Lower lobe of right lung (tissue), 2 donors: Measurements from ENCODE around the gene GSTK1. TPM values are rescaled to one million over a fixed set of nuclear protein-coding genes. Genes with fewer than 3 reads are reported as not detected.

Experiments used
- ATAC-seq, 2 donors: fragments of 200-7000 bp; cut with Tn5 transposase; one replicate each; pipeline ENCODE4 v1.9.1; 2020 to 2022; ENCODE audit warnings: mild to moderate bottlenecking in 2 of 2, moderate library complexity in 2 of 2
- DNase-seq: peaks from one replicate; pipeline ENCODE4 v3.0.0-alpha.2; 2020
- H3K27ac ChIP-seq: fragments of 200-600 bp; one replicate; pipeline ENCODE4 v1.8.0; 2022
- H3K27me3 ChIP-seq: fragments of 200-600 bp; one replicate; pipeline ENCODE4 v1.8.0; 2022; ENCODE audit warnings: low read depth
- H3K36me3 ChIP-seq: fragments of 200-600 bp; one replicate; pipeline ENCODE4 v1.8.0; 2022; ENCODE audit warnings: mild to moderate bottlenecking
- H3K4me1 ChIP-seq: fragments of 200-600 bp; one replicate; pipeline ENCODE4 v1.8.0; 2022
- H3K4me3 ChIP-seq: fragments of 200-600 bp; one replicate; pipeline ENCODE4 v1.8.0; 2022; ENCODE audit warnings: mild to moderate bottlenecking
- H3K9me3 ChIP-seq: fragments of 200-600 bp; one replicate; pipeline ENCODE4 v1.8.0; 2022
- intact Hi-C: fragments of 100-400 bp; cut with DNase I; formaldehyde crosslinking; loops from one replicate; pipeline ENCODE4 v1.11.0; 2022
- total RNA-seq: library from RNA; stranded (reverse); fragmentation: NEBNext Ultra II Directional; extraction: Animal tissue kit (Norgen Biotek cat#: 25700); gene quantifications from one replicate; pipeline ENCODE4 v1.2.1, GENCODE V29; 2021
- TF ChIP-seq, protein P1 (sequence below): fragments of 200-600 bp; IDR thresholded peaks from one replicate; pipeline ENCODE4 v1.8.0; 2022; ENCODE audit warnings: antibody characterized with exemption, mild to moderate bottlenecking
- donor health status: DM: no; HTN: yes; CAD: no; lungs with severe emphysema.

Gene GSTK1
- total RNA-seq, 1 donor from 2014 or later, result 152 TPM

DNA sequence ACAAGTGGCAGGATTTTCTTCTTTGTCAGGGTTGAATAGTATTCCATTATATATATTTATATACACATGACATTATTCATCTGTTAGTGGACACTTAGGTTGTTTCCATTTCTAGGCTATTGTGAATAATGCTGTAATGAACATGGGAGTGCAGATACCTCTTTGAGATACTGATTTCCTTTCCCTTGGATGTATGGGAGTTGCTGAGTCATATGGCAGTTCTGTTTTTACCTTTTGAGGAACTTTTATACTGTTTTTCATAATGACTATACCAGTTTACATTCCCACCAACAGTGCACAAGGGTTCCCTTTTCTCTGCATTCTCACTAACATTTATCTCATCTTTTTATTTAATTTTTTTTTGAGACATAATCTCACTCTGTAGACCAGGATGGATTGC lies 50.9 kb downstream of the GSTK1 start:
- H3K27me3 ChIP-seq, result no peaks in the 10 kb centered on the region
- ATAC-seq (no peak), DNase-seq (no peak)
- no peak overlapping the region for H3K4me3 ChIP-seq
- intact Hi-C loops, result no loop called here
- H3K36me3 ChIP-seq, result no peaks in the 10 kb centered on the region
- H3K4me1 ChIP-seq, result no peaks in the 10 kb centered on the region
- H3K9me3 ChIP-seq, result no peaks in the 10 kb centered on the region
- TF ChIP-seq, protein P1, sequence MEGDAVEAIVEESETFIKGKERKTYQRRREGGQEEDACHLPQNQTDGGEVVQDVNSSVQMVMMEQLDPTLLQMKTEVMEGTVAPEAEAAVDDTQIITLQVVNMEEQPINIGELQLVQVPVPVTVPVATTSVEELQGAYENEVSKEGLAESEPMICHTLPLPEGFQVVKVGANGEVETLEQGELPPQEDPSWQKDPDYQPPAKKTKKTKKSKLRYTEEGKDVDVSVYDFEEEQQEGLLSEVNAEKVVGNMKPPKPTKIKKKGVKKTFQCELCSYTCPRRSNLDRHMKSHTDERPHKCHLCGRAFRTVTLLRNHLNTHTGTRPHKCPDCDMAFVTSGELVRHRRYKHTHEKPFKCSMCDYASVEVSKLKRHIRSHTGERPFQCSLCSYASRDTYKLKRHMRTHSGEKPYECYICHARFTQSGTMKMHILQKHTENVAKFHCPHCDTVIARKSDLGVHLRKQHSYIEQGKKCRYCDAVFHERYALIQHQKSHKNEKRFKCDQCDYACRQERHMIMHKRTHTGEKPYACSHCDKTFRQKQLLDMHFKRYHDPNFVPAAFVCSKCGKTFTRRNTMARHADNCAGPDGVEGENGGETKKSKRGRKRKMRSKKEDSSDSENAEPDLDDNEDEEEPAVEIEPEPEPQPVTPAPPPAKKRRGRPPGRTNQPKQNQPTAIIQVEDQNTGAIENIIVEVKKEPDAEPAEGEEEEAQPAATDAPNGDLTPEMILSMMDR, result no peak
- no peak overlapping the region for H3K27ac ChIP-seq

DNA sequence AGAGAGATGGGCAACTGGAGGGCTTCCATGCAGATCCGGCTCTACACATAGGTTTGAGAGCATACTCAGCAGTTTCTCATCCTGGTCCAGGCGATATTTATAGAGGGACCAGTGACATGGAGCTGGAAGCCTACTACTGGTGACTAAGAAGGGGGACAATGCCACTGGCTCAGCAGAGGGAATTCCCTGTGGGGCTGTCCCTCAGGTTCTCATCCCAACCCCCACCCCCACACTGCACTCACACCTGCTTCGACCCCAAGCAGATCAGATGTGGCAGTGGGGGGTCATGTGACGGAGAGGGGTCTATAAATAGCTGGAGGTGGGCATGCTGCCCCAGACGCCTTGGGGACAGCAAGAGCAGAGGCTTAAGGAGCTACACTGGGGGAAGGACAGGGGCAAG lies 52.5 kb downstream of the GSTK1 start, which contains the start of gene CLCN1:
CLCN1 (plus strand) TSS at position 336 of the 400 bp plus-strand sequence. CDS start 102 bp downstream, outside the sequence.
- TF ChIP-seq, protein P1, result no peak
- no peaks in the 10 kb centered on the region for H3K36me3 ChIP-seq
- no peaks in the 10 kb centered on the region for H3K27me3 ChIP-seq
- no peak for ATAC-seq
- no peak within 1 kb of the TSS for H3K27ac ChIP-seq
- no peak within 1 kb of the TSS for H3K4me3 ChIP-seq
- no peaks in the 10 kb centered on the region for H3K4me1 ChIP-seq
- no peak for DNase-seq
- no peaks in the 10 kb centered on the region for H3K9me3 ChIP-seq
- intact Hi-C loops, result no loop called here

DNA sequence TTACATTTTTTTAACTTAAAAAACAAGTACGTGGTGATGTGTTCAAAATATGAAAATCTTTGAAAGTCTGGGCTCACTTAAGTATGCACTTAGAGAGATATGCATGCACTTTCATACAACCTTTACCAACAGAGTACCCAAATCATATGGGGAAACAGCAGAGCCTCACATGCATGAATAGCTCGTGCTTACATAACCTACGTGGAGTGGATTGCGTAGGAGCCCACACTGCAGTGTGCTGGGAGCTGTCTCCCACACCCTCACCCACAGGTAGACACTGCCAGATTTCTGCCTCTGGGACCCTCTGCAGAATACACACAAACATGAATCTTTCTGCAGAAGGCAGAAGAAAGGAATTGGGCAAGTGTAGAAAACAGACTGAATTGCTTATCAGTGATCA lies 53.3 kb downstream of the GSTK1 start:
- ATAC-seq (peak in 1 of 2 donors; percentile 57), DNase-seq (no peak)
- no peaks in the 10 kb centered on the region for H3K9me3 ChIP-seq
- H3K27me3 ChIP-seq, result no peaks in the 10 kb centered on the region
- intact Hi-C loops, result no loop called here
- no peak overlapping the region for H3K4me3 ChIP-seq
- TF ChIP-seq, protein P1, result no peak
- no peaks in the 10 kb centered on the region for H3K4me1 ChIP-seq
- H3K36me3 ChIP-seq, result no peaks in the 10 kb centered on the region
- H3K27ac ChIP-seq, result no peak overlapping the region

DNA sequence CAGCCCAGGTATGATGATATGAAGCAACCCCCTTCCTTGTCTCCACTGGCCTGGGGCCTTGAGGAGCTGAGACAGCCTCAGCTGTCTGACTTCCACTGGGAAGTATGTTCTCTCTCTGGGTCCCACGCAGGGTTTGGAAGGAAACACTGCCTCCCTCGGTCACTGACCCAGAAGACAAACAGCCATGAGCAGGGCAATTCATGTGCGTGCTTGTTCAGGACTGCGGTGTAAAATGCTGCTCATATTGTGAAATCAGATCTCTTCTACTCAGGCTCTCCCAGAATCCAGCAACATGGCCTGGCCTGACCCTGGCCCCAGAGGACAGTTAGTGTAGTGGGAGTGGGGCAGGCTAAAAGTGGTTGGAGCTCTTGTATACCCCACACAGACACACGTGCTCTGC lies 55.4 kb downstream of the GSTK1 start:
- intact Hi-C loops, result no loop called here
- H3K36me3 ChIP-seq, result no peaks in the 10 kb centered on the region
- no peak overlapping the region for H3K4me3 ChIP-seq
- no peaks in the 10 kb centered on the region for H3K9me3 ChIP-seq
- DNase-seq (no peak), ATAC-seq (peak; percentile 22 to 30)
- H3K27ac ChIP-seq, result no peak overlapping the region
- no peaks in the 10 kb centered on the region for H3K4me1 ChIP-seq
- TF ChIP-seq, protein P1, result no peak
- H3K27me3 ChIP-seq, result no peaks in the 10 kb centered on the region

Other genes with a start within 250 kb of the GSTK1 start
- gene OR9A2, start 236.3 kb upstream of the GSTK1 start, total RNA-seq, result not detected
- not detected for gene OR6V1, start 211.1 kb upstream of the GSTK1 start, total RNA-seq
- 12.6 TPM for gene PIP, start 131.4 kb upstream of the GSTK1 start, total RNA-seq
- gene TAS2R39, start 80.0 kb upstream of the GSTK1 start, total RNA-seq, result not detected
- gene TAS2R40, start 41.4 kb upstream of the GSTK1 start, total RNA-seq, result not detected
- 25.9 TPM for gene TMEM139, start 21.5 kb downstream of the GSTK1 start, total RNA-seq
- gene CASP2, start 24.9 kb downstream of the GSTK1 start, total RNA-seq, result 33.7 TPM
- gene CLCN1, start 52.7 kb downstream of the GSTK1 start, total RNA-seq, result not detected
- gene FAM131B, start 99.3 kb downstream of the GSTK1 start, total RNA-seq, result 0.53 TPM
- 231 TPM for gene ZYX, start 117.9 kb downstream of the GSTK1 start, total RNA-seq
- gene EPHA1, start 145.4 kb downstream of the GSTK1 start, total RNA-seq, result 9.0 TPM
- not detected for gene TAS2R60, start 180.0 kb downstream of the GSTK1 start, total RNA-seq
- gene TAS2R41, start 214.4 kb downstream of the GSTK1 start, total RNA-seq, result not detected